BJ (cell line): ENCODE measurements around the gene CD96. TPM values are rescaled to one million over a fixed set of nuclear protein-coding genes. Genes with fewer than 3 reads are reported as not detected.

Experiments used
- CTCF ChIA-PET: fragments of 350-600 bp; formaldehyde crosslinking; extraction: SDS; loops from one replicate; lab custom pipeline; 2021; ENCODE audit warnings: antibody characterized with exemption, inconsistent platforms; lab: Yijun Ruan, JAX
- POLR2A ChIA-PET: fragments of 300-600 bp; sonication (Branson Sonifier 250); formaldehyde crosslinking; extraction: SDS; loops from one replicate; lab custom pipeline; 2021; ENCODE audit warnings: antibody characterized with exemption; lab: Charles Lee
- DNase-seq: peaks from one replicate; pipeline ENCODE4 v3.0.0-alpha.2; 2011; ENCODE audit warnings: low read depth
- H3K27me3 ChIP-seq: 2 replicates; pipeline ENCODE4 v1.6.0; 2011; ENCODE audit warnings: low read length; ENCODE audit not compliant: control insufficient read depth, insufficient read depth
- H3K36me3 ChIP-seq: 2 replicates; pipeline ENCODE4 v1.5.1; 2011; ENCODE audit warnings: low read length; ENCODE audit not compliant: control insufficient read depth, insufficient read depth
- H3K4me3 ChIP-seq: 2 replicates; pipeline ENCODE4 v1.5.1; 2011; ENCODE audit warnings: low read depth, mild to moderate bottlenecking, control low read depth, low read length
- CTCF ChIP-seq: IDR thresholded peaks from 2 replicates; pipeline ENCODE4 v1.5.1; 2011; ENCODE audit warnings: low read depth, mild to moderate bottlenecking, control low read depth, inconsistent platforms, low read length, moderate library complexity; ENCODE audit not compliant: insufficient read depth
- polyA plus RNA-seq: library from polyadenylated mRNA; depleted of rRNA; stranded (reverse); fragments of >200 nt; gene quantifications from 2 replicates; pipeline ENCODE4 v1.2.3, GENCODE V29; 2011; rRNA removed

Gene CD96
- polyA plus RNA-seq, 1 experiment, result 0.06 TPM

GRCh38 chr3:111694471-111694870 is 152.5 kb downstream of the CD96 start:
- Histone ChIP-seq H3K4me3 (no peak overlapping the region), H3K27me3 (no peaks in the 10 kb centered on the region), H3K36me3 (no peaks in the 10 kb centered on the region)
- no peak for TF ChIP-seq CTCF
- DNase-seq, result no peak
- ChIA-PET POLR2A (interaction anchor here (0.6 kb wide), 1 partner anchor 260 kb away, joined by 3 read pairs; no protein-coding TSS in a partner anchor), CTCF (interaction anchor here (0.6 to 5.5 kb wide), 7 partner anchors 9 to 411 kb away, joined by 3 to 72 read pairs (median 5); no protein-coding TSS in a partner anchor)

- H3K36me3 ChIP-seq, result no peaks in the 10 kb centered on the region
- ChIA-PET CTCF (interaction anchor here (0.6 to 4.8 kb wide), 6 partner anchors 21 to 318 kb away, joined by 3 to 29 read pairs (median 4); no protein-coding TSS in a partner anchor), POLR2A (no interaction called here)
- peak; percentile 68 for DNase-seq
- no peak for TF ChIP-seq CTCF
- H3K4me3 ChIP-seq, result no peak overlapping the region
- no peaks in the 10 kb centered on the region for H3K27me3 ChIP-seq
Measured at GRCh38 chr3:111695636-111696117, 153.7 kb downstream of the CD96 start.

GRCh38 chr3:111700054-111700453 is 158.1 kb downstream of the CD96 start:
- ChIA-PET POLR2A (no interaction called here), CTCF (interaction anchor here (1.0 to 4.8 kb wide), 6 partner anchors 8 to 267 kb away, joined by 3 to 29 read pairs (median 4); no protein-coding TSS in a partner anchor)
- Histone ChIP-seq H3K4me3 (no peak overlapping the region), H3K36me3 (no peaks in the 10 kb centered on the region), H3K27me3 (no peaks in the 10 kb centered on the region)
- DNase-seq, result no peak
- TF ChIP-seq CTCF, result no peak

GRCh38 chr3:111701292-111701906 is 159.4 kb downstream of the CD96 start:
- no peak overlapping the region for H3K4me3 ChIP-seq
- CTCF ChIA-PET, result interaction anchor here (1.9 kb wide), 1 partner anchor 10 kb away, joined by 6 read pairs; no protein-coding TSS in a partner anchor
- DNase-seq, result no peak
- no peaks in the 10 kb centered on the region for H3K27me3 ChIP-seq
- POLR2A ChIA-PET, result no interaction called here
- no peaks in the 10 kb centered on the region for H3K36me3 ChIP-seq
- no peak for TF ChIP-seq CTCF

Other genes with a start within 250 kb of the CD96 start
- 0.07 TPM in 1 of 2 replicates, not detected in the other for gene ZBED2, start 53.1 kb downstream of the CD96 start, polyA plus RNA-seq
- gene PLCXD2, start 132.5 kb downstream of the CD96 start, polyA plus RNA-seq, result 0.64 and 0.71 TPM in 2 replicates